AG09319 (cell line): Measurements from ENCODE around the gene ACOT13.
A peak's percentile ranks its signal among the peaks of the same experiment; 100 is the strongest.
"Not testable (repeated sequence)": the region's sequence is repeated elsewhere in the genome, so short reads cannot be mapped to it uniquely, and the experiment has no call there.

Experiments used
- DNase-seq: peaks from one replicate; pipeline ENCODE4 v3.0.0-alpha.2; 2010; ENCODE audit warnings: low read depth; ENCODE audit errors: extremely low read depth
- TF ChIP-seq, protein P1 (sequence below): IDR thresholded peaks from 2 replicates; pipeline ENCODE4 v1.5.1; 2011; ENCODE audit warnings: low read depth, mild to moderate bottlenecking, inconsistent platforms, low read length, moderate library complexity

ACOT13 gene

GRCh38 chr6:24710519-24711303, 43.8 kb downstream of the ACOT13 start:
- DNase-seq: no peak
- TF ChIP-seq, protein P1, sequence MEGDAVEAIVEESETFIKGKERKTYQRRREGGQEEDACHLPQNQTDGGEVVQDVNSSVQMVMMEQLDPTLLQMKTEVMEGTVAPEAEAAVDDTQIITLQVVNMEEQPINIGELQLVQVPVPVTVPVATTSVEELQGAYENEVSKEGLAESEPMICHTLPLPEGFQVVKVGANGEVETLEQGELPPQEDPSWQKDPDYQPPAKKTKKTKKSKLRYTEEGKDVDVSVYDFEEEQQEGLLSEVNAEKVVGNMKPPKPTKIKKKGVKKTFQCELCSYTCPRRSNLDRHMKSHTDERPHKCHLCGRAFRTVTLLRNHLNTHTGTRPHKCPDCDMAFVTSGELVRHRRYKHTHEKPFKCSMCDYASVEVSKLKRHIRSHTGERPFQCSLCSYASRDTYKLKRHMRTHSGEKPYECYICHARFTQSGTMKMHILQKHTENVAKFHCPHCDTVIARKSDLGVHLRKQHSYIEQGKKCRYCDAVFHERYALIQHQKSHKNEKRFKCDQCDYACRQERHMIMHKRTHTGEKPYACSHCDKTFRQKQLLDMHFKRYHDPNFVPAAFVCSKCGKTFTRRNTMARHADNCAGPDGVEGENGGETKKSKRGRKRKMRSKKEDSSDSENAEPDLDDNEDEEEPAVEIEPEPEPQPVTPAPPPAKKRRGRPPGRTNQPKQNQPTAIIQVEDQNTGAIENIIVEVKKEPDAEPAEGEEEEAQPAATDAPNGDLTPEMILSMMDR: no peak

DNA sequence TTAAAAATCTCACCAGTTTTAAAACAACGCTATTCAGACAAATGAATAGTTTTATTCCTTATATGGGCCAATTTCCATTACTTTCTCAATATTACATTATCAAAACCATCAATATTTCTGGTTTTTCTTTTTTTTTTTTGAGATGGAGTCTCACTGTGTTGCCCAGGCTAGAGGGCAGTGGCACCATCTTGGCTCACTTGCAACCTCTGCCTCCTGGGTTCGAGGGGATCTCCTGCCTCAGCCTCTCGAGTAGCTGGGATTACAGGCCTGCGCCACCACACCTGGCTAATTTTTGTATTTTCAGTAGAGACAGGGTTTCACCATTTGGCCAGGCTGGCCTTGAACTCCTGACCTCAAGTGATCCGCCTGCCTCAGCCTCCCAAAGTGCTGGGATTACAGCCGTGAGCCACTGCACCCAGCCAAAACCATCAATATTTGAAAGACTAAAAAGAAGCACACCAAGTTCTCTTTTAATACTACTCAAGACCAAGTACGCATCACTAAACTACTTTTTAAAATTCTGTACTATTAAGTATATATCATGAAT, 49.8 kb downstream of the ACOT13 start:
- DNase-seq: not testable (repeated sequence)

GRCh38 chr6:24718449-24719124, 51.7 kb downstream of the ACOT13 start:
- no peak for DNase-seq
- TF ChIP-seq, protein P1: no peak

DNA sequence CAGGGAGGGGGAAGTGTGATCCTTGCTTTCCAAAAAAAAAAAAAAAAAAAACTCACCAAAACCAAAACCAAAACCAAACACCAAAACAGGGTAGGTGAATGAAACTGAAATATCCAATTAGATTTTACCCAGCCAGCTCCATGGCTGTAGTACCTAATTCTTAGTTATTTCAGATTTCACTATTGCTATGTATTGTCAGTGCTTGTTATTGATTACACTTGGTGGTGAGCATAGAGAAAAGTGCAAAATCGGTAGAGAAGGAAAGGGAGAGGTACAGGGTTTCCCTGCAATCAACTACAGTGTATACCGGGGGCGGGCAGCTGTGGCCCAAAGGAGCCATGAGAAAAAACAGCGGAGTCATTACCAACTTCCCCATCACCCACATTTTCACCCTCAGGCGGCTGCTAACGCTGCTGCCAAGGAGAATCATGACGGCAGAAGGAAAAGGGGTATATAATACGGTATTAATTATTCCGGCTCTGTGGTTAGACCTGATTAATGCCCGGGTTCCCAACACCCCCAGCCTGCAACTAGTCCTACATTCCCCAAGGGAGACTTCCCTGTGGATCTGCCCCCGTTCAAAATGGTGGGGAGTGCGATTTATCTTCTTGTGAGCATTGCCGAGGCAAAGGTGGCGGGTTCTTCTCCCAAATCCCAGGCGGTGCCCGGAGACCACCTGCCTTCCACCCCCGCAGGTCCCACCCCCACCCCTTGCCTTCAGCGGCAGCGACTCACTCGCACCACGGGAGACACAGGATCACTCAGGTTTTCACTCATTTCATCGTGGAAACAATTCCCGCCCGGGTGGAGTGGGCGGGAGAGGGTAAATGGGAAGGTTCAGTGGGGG, 52.5 kb downstream of the ACOT13 start, which contains the start of gene C6orf62:
C6orf62 (minus strand) TSS at position 30 of the 847 bp plus-strand sequence. CDS start 486 bp downstream, outside the sequence.
- TF ChIP-seq, protein P1: no peak
- DNase-seq: no peak

- TF ChIP-seq, protein P1: no peak
- DNase-seq: no peak
Measured at GRCh38 chr6:24720131-24720603, 53.3 kb downstream of the ACOT13 start.

GRCh38 chr6:24720604-24721460, 54.0 kb downstream of the ACOT13 start:
- TF ChIP-seq, protein P1: no peak
- peak; percentile 100 for DNase-seq
